BJ (cell line): ENCODE results near the gene ST8SIA1. TPM values are rescaled to one million over a fixed set of nuclear protein-coding genes. Genes with fewer than 3 reads are reported as not detected.

Source experiments
- CTCF ChIA-PET: fragments of 350-600 bp; formaldehyde crosslinking; extraction: SDS; loops from one replicate; lab custom pipeline; 2021; ENCODE audit warnings: antibody characterized with exemption, inconsistent platforms; lab: Yijun Ruan, JAX
- POLR2A ChIA-PET: fragments of 300-600 bp; sonication (Branson Sonifier 250); formaldehyde crosslinking; extraction: SDS; loops from one replicate; lab custom pipeline; 2021; ENCODE audit warnings: antibody characterized with exemption; lab: Charles Lee
- DNase-seq: peaks from one replicate; pipeline ENCODE4 v3.0.0-alpha.2; 2011; ENCODE audit warnings: low read depth
- H3K27me3 ChIP-seq: 2 replicates; pipeline ENCODE4 v1.6.0; 2011; ENCODE audit warnings: low read length; ENCODE audit not compliant: control insufficient read depth, insufficient read depth
- H3K36me3 ChIP-seq: 2 replicates; pipeline ENCODE4 v1.5.1; 2011; ENCODE audit warnings: low read length; ENCODE audit not compliant: control insufficient read depth, insufficient read depth
- H3K4me3 ChIP-seq: 2 replicates; pipeline ENCODE4 v1.5.1; 2011; ENCODE audit warnings: low read depth, mild to moderate bottlenecking, control low read depth, low read length
- polyA plus RNA-seq: library from polyadenylated mRNA; depleted of rRNA; stranded (reverse); fragments of >200 nt; gene quantifications from 2 replicates; pipeline ENCODE4 v1.2.3, GENCODE V29; 2011
- TF ChIP-seq, protein P1 (sequence below): IDR thresholded peaks from 2 replicates; pipeline ENCODE4 v1.5.1; 2011; ENCODE audit warnings: low read depth, mild to moderate bottlenecking, control low read depth, inconsistent platforms, low read length, moderate library complexity; ENCODE audit not compliant: insufficient read depth

ST8SIA1 gene
- polyA plus RNA-seq, 1 experiment = not detected

DNA sequence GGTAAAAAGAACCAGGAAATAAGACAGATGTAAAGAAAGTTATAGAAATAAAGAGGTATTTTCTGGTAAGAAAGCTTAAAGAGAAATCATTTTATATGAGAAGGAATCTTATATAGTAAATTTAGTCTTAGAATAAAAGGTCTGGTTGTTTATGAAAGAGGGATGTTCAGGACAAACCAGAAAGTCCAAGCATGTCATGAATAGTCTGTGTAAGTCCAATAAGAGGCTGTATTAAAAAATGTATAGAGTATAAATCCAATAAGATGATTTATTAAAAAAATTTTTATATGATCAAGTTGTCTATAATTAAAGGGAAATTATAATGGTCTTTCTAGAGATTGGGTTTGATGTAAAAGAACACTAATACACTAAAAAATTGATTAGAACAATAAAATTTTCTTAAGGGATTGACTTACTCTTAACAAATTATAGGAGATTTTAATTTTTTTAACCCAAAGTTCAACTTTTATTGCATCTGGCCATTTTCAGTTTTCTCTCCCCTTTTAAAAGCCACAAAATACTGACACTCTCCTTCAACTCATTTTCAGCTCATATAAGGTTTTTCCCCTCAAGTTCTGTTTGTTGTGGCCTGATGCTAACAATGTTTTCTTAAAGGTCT, 35.1 kb downstream of the ST8SIA1 start:
- POLR2A ChIA-PET = no interaction called here

DNA sequence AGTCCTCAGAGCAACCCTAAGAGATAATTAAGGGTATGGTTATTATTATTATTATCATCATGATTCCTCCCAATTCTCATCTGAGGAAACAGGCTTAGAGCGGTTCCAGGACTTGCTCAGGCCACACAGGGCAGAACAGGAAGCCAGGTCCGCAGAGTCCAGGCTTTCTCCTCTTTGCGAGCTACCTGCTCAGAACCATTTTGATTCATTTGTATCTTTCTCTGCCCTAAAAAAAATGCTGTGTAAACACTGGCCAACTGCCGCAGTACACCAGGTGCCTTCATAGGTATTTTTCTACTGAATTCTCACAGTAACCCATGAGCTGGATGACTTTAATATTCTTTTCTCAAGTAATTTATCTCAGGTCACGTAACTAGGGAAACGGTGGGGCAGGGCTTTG, 45.3 kb downstream of the ST8SIA1 start:
- Histone ChIP-seq H3K36me3 (no peaks in the 10 kb centered on the region), H3K4me3 (no peak overlapping the region), H3K27me3 (no peaks in the 10 kb centered on the region; the same call in 1 of the 2 replicates)
- DNase-seq = no peak
- TF ChIP-seq, protein P1, sequence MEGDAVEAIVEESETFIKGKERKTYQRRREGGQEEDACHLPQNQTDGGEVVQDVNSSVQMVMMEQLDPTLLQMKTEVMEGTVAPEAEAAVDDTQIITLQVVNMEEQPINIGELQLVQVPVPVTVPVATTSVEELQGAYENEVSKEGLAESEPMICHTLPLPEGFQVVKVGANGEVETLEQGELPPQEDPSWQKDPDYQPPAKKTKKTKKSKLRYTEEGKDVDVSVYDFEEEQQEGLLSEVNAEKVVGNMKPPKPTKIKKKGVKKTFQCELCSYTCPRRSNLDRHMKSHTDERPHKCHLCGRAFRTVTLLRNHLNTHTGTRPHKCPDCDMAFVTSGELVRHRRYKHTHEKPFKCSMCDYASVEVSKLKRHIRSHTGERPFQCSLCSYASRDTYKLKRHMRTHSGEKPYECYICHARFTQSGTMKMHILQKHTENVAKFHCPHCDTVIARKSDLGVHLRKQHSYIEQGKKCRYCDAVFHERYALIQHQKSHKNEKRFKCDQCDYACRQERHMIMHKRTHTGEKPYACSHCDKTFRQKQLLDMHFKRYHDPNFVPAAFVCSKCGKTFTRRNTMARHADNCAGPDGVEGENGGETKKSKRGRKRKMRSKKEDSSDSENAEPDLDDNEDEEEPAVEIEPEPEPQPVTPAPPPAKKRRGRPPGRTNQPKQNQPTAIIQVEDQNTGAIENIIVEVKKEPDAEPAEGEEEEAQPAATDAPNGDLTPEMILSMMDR = no peak
- ChIA-PET CTCF (no interaction called here), POLR2A (no interaction called here)

More for the DNA sequence above, 35.1 kb downstream of the ST8SIA1 start:
- Histone ChIP-seq H3K4me3 (no peak overlapping the region), H3K27me3 (no peaks in the 10 kb centered on the region), H3K36me3 (no peaks in the 10 kb centered on the region)
- TF ChIP-seq, protein P1 = no peak
- CTCF ChIA-PET = no interaction called here
- no peak for DNase-seq

DNA sequence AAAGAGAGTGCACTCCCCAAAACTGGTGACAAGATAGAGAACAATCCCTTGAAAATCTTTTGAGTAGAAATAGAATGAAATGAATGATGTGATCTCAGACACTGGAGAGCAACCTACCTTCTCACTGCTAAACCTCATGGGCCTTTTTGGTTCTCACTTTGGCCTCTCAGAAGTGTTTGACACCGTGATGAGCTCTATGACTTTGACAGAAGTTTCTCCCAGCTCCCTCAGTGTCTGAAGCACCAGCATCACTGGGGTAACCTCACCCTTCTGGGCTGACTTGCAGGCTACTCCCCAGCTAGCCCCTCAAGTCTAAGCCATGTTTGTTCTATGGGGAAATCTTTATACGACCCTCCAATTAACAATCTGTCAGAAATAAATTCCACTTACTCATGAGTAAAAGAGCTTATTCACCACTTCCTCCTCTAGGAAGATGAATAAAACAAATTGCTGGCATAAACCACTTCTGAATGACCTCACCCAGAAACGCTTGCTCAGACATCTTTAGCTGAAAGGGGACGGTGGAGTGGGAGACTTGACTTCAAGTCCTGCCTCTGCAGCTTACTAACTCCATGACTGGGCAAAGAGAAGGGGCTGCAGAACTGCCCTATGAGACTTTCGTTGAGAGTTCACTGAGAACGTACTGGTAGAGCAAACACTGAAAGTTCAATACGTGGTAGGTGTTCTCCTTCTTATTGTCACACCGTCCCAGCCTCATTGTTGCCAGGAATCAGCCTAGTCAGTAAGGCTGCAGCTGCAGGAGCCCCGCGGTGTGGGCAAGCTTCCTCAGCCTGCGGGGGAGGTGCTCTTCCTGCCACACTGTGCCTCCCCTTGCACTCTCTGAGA, 46.5 kb downstream of the ST8SIA1 start:
- DNase-seq = no peak
- TF ChIP-seq, protein P1 = no peak
- H3K4me3 ChIP-seq = no peak overlapping the region
- ChIA-PET CTCF (no interaction called here), POLR2A (no interaction called here)
- H3K36me3 ChIP-seq = no peaks in the 10 kb centered on the region
- H3K27me3 ChIP-seq = no peaks in the 10 kb centered on the region; the same call in 1 of the 2 replicates

DNA sequence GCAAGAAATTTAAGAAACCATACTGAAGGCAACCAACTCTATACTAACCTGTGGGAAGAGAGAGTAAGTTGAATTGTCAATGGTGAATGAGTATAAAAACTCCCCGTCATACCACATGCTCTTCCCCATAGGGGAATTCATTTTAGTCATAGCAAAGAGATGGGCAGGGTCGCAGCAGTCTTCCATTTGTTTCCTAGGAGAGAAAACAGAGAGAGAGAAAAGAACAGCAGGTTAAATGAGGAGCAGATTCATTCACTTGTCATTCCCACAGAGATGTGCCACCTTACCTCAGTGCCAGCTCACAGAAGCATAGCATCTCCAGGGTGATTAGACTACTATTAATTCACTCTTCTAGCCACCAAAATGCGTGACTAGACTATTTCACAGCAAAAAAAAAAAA, 47.4 kb downstream of the ST8SIA1 start:
- Histone ChIP-seq H3K27me3 (no peaks in the 10 kb centered on the region; the same call in 1 of the 2 replicates), H3K4me3 (no peak overlapping the region), H3K36me3 (no peaks in the 10 kb centered on the region)
- ChIA-PET CTCF (no interaction called here), POLR2A (no interaction called here)
- no peak for DNase-seq
- TF ChIP-seq, protein P1 = no peak

DNA sequence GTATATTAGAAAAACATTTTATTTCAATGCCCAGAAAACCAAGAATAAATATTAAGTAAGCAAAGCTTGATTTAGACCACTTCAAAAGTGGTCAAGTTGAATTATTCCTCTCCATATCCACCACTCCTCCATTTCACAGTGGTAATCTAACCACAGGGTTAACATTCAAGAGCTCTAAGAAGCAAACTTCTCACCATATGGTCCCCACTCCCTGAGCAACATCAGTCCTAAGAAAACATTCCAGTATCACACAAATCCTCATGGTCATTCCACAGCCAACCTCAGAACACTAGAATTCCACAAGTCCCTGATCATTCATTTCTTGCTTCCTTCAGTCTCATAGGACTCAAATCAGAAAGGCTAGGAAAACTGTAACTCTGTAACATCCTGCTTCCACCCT, 47.9 kb downstream of the ST8SIA1 start:
- POLR2A ChIA-PET = no interaction called here
- Histone ChIP-seq H3K36me3 (no peaks in the 10 kb centered on the region), H3K4me3 (no peak overlapping the region), H3K27me3 (no peaks in the 10 kb centered on the region; the same call in 1 of the 2 replicates)
- TF ChIP-seq, protein P1 = no peak
- CTCF ChIA-PET = no interaction called here
- DNase-seq = peak; percentile 74
